Loucy (cell line): Measurements from ENCODE around the gene DISC1.

Source experiments
- H2AFZ ChIP-seq: fragments of 200-600 bp; sonication (generic); 2 replicates; pipeline ENCODE4 v1.6.0; 2016; ENCODE audit warnings: antibody characterized with exemption, mild to moderate bottlenecking, low read length, moderate library complexity
- H3F3A ChIP-seq: fragments of 200-600 bp; 2 replicates; pipeline ENCODE4 v1.6.0; 2016; ENCODE audit warnings: antibody characterized with exemption, low read depth, mild to moderate bottlenecking
- H3K27me3 ChIP-seq: fragments of 200-600 bp; sonication (generic); 2 replicates; pipeline ENCODE4 v1.6.1; 2014; ENCODE audit warnings: low read length, mild to moderate bottlenecking; ENCODE audit not compliant: insufficient read depth, poor library complexity, severe bottlenecking
- H3K36me3 ChIP-seq: fragments of 200-600 bp; sonication (generic); 2 replicates; pipeline ENCODE4 v1.6.1; 2016; ENCODE audit warnings: low read length; ENCODE audit not compliant: insufficient read depth
- H3K4me1 ChIP-seq: fragments of 200-600 bp; sonication (generic); 2 replicates; pipeline ENCODE4 v1.5.1; 2014; ENCODE audit warnings: low read length, mild to moderate bottlenecking; ENCODE audit not compliant: insufficient read depth, poor library complexity, severe bottlenecking
- H3K4me2 ChIP-seq: fragments of 200-600 bp; sonication (generic); 2 replicates; pipeline ENCODE4 v1.6.0; 2014; ENCODE audit warnings: antibody characterized with exemption, low read length, low read depth, mild to moderate bottlenecking; ENCODE audit not compliant: poor library complexity, severe bottlenecking
- H3K4me3 ChIP-seq: fragments of 200-600 bp; sonication (generic); 2 replicates; pipeline ENCODE4 v1.5.1; 2014; ENCODE audit warnings: low read length, mild to moderate bottlenecking, mixed read lengths; ENCODE audit not compliant: poor library complexity, severe bottlenecking
- H3K79me2 ChIP-seq: fragments of 200-600 bp; sonication (generic); 2 replicates; pipeline ENCODE4 v1.6.1; 2014; ENCODE audit warnings: low read length; ENCODE audit not compliant: insufficient read depth
- H3K9ac ChIP-seq: fragments of 200-600 bp; sonication (generic); 2 replicates; pipeline ENCODE4 v1.6.0; 2014; ENCODE audit warnings: mild to moderate bottlenecking, low read depth, low read length, moderate library complexity; ENCODE audit not compliant: poor library complexity, severe bottlenecking
- H3K9me2 ChIP-seq: fragments of 200-600 bp; sonication (generic); replicated peaks from 2 replicates; pipeline ENCODE4 v1.6.1; 2016; ENCODE audit warnings: low read depth, low read length, mixed read lengths
- H3K9me3 ChIP-seq: fragments of 200-600 bp; sonication (generic); 2 replicates; pipeline ENCODE4 v1.6.1; 2014; ENCODE audit warnings: mild to moderate bottlenecking, antibody characterized with exemption, low read length, low read depth; ENCODE audit not compliant: insufficient read depth
- H4K20me1 ChIP-seq: fragments of 200-600 bp; sonication (generic); 2 replicates; pipeline ENCODE4 v1.6.0; 2014; ENCODE audit warnings: antibody characterized with exemption, low read length, mild to moderate bottlenecking; ENCODE audit not compliant: insufficient read depth, poor library complexity, severe bottlenecking
- EZH2phosphoT487 ChIP-seq: fragments of 200-600 bp; IDR thresholded peaks from 2 replicates; pipeline ENCODE4 v1.6.1; 2018; ENCODE audit warnings: antibody characterized with exemption, mild to moderate bottlenecking, moderate library complexity, borderline replicate concordance
- TF ChIP-seq, protein P1 (sequence below): fragments of 200-600 bp; sonication (generic); conservative IDR thresholded peaks from 2 replicates; pipeline ENCODE4 v1.5.1; 2014; ENCODE audit warnings: mild to moderate bottlenecking, antibody characterized with exemption, low read length

The DISC1 gene

DNA sequence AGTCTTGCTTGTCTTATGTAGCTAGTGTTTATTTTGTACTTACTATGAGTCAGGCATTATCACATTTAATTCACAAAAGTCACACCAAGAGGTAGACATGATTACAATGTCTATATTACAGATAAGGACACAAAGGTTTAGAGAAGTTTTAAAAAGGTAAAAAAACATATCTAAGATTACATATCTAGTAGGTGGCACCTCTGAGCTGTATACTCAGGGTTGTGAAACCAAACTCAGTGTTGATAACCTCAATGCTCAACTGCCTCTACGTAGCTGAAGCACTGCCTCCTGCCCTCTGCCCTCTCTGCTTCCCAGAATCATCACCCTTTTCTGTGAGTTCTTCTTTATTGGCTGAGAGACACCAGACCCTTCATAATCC, 431.3 kb downstream of the DISC1 start:
- Histone ChIP-seq H3K79me2 (no peaks in the 10 kb centered on the region), H3F3A (no peaks in the 10 kb centered on the region), H3K4me1 (no peaks in the 10 kb centered on the region), H3K36me3 (no peaks in the 10 kb centered on the region), H4K20me1 (no peaks in the 10 kb centered on the region), H3K9me2 (no peaks in the 10 kb centered on the region), H3K27me3 (no peaks in the 10 kb centered on the region), H3K4me2 (no peak overlapping the region), H2AFZ (no peak overlapping the region), H3K9me3 (no peaks in the 10 kb centered on the region), H3K4me3 (no peak overlapping the region), H3K9ac (no peak overlapping the region)
- TF ChIP-seq EZH2phosphoT487: no peak
- TF ChIP-seq, protein P1, sequence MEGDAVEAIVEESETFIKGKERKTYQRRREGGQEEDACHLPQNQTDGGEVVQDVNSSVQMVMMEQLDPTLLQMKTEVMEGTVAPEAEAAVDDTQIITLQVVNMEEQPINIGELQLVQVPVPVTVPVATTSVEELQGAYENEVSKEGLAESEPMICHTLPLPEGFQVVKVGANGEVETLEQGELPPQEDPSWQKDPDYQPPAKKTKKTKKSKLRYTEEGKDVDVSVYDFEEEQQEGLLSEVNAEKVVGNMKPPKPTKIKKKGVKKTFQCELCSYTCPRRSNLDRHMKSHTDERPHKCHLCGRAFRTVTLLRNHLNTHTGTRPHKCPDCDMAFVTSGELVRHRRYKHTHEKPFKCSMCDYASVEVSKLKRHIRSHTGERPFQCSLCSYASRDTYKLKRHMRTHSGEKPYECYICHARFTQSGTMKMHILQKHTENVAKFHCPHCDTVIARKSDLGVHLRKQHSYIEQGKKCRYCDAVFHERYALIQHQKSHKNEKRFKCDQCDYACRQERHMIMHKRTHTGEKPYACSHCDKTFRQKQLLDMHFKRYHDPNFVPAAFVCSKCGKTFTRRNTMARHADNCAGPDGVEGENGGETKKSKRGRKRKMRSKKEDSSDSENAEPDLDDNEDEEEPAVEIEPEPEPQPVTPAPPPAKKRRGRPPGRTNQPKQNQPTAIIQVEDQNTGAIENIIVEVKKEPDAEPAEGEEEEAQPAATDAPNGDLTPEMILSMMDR: no peak

DNA sequence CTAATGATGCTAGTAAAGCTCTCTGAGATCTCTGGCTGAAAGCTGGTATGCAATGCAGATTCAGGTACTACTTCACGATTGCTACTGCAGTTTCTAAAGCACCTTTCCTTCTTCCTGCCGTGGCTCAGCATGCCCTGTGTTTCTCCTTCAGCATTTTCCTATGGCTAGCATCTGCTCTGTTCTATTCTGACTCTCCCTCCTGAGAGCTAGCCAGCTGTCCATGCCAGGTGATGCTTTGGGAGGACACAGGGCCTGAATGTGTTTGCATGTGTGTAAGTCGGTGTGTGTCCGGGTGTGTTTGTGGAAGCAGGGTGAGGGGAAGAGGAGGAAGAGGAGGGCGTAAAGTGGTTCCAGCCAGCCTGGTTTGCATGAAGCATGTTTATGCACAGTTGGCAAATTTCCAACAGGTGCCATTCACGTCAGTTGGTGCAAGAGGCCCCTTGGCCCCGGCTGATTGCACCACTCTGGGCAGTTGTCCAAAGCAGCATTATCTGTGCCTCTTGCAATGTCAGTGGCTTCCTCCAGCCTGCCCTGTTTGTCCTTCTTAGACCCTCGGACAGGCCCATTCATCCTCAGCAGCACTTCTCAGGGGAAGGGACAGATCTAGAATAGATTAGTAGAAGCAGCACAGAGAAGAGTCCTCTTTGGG, 433.3 kb downstream of the DISC1 start:
- Histone ChIP-seq H3K27me3 (no peaks in the 10 kb centered on the region), H4K20me1 (no peaks in the 10 kb centered on the region), H3K9me3 (no peaks in the 10 kb centered on the region), H3K9ac (no peak overlapping the region), H3F3A (no peaks in the 10 kb centered on the region), H3K79me2 (no peaks in the 10 kb centered on the region), H2AFZ (no peak overlapping the region), H3K4me1 (no peaks in the 10 kb centered on the region), H3K4me2 (no peak overlapping the region), H3K9me2 (no peaks in the 10 kb centered on the region), H3K36me3 (no peaks in the 10 kb centered on the region), H3K4me3 (no peak overlapping the region)
- TF ChIP-seq EZH2phosphoT487: no peak
- TF ChIP-seq, protein P1: no peak

DNA sequence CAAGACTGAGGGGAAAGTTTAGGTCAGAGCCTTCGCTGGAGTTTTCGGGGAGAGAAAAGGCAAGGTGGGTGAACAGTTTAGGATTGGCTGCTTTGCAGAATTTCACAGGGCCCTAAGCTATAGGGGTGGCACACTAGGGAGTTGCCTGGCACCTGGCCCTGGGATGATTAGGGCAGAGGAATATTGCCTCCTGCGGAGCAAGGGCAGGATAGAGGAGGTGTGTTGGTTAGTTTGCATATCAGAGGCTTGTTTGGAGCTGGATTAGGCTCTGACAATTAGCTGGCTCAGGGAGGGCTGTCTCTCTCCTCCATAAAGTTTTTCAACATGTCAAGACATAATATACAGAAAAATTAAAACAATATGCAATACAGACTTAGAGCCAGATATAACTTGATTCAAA, 436.4 kb downstream of the DISC1 start:
- Histone ChIP-seq H2AFZ (no peak overlapping the region), H3K79me2 (no peaks in the 10 kb centered on the region), H3K27me3 (no peaks in the 10 kb centered on the region), H3K9me3 (no peaks in the 10 kb centered on the region), H3K9ac (no peak overlapping the region), H3K9me2 (no peaks in the 10 kb centered on the region), H3K4me2 (no peak overlapping the region), H3K4me1 (no peaks in the 10 kb centered on the region), H4K20me1 (no peaks in the 10 kb centered on the region), H3K4me3 (no peak overlapping the region), H3F3A (no peaks in the 10 kb centered on the region), H3K36me3 (no peaks in the 10 kb centered on the region)
- no peak for TF ChIP-seq EZH2phosphoT487
- TF ChIP-seq, protein P1: no peak
